Measurements from ENCODE around the gene ATP8A1. TPM values are rescaled to one million over a fixed set of nuclear protein-coding genes. Genes with fewer than 3 reads are reported as not detected.
A peak's percentile ranks its signal among the peaks of the same experiment; 100 is the strongest.
"Not testable (repeated sequence)": the region's sequence is repeated elsewhere in the genome, so short reads cannot be mapped to it uniquely, and the experiment has no call there.

Gene ATP8A1
- total and polyA plus RNA-seq, 12 donors: 14.4 to 58.3 (median 27.7) TPM

- no peak for TF ChIP-seq POLR2A (IDR thresholded peaks at IDR 0.05)
- TF ChIP-seq CTCF (IDR thresholded peaks at IDR 0.05): no peak
- Histone ChIP-seq H3K4me3 (peak overlapping the region in 1 of 4 donors; percentile 14), H3K4me1 (replicated peaks in 1 of 2) (peaks cover 22 to 38% of the 10 kb centered on the region in 2 donors), H3K9me3 (replicated peaks in 1 of 3) (no peaks in the 10 kb centered on the region), H3K27me3 (no peaks in the 10 kb centered on the region), H3K36me3 (replicated peaks in 1 of 2) (no peaks in the 10 kb centered on the region), H3K27ac (peak overlapping the region; percentile 67 to 93 (median 78))
- 51 to 62% (median 54%) methylated on average over 8 of the region's 8 CpGs for WGBS, 4 donors
- intact Hi-C loops (cut with DNase I): no loop called here
- DNase-seq: peak; percentile 23 to 63 (median 47)
Observed at GRCh38 chr4:42653626-42654560, 3.0 kb downstream of the ATP8A1 start.

DNA sequence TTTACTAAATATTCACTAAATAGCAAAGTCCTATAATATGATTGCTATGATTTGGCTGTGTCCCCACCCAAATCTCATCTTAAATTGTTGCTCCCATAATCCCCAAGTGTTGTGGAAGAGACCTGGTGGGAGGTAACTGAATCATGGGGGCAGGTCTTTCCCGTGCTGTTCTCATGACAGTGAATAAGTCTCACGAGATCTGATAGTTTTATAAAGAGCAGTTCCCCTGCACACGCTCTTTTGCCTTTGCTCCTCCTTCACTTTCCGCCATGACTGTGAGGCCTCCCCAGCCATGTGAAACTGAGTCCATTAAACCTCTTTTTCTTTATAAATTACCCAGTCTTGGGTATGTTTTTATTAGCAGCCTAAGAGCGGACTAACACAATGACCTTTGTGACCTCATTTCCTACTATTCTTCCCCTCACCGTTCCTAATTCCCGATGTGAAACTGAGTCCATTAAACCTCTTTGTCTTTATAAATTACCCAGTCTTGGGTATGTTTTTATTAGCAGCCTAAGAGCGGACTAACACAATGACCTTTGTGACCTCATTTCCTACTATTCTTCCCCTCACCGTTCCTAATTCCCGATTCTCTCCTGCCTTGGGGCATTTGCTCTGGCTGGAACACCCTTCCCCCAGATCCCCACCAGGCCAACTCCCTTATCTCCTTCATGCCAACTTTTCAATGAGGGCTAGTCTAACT is 4.2 kb downstream of the ATP8A1 start:
- Histone ChIP-seq H3K27ac (peak overlapping the region in 1 of 5 donors; percentile 93), H3K4me1 (replicated peaks in 1 of 2) (peaks cover 22 to 27% of the 10 kb centered on the region in 2 donors)
- intact Hi-C loops (cut with DNase I); H3K4me3 ChIP-seq; H3K27me3 ChIP-seq; H3K9me3 ChIP-seq (replicated peaks in 1 of 3); H3K36me3 ChIP-seq (replicated peaks in 1 of 2); DNase-seq: not testable (repeated sequence)
- 78 to 83% (median 82%) methylated on average over 10 of the region's 10 CpGs for WGBS, 4 donors

DNA sequence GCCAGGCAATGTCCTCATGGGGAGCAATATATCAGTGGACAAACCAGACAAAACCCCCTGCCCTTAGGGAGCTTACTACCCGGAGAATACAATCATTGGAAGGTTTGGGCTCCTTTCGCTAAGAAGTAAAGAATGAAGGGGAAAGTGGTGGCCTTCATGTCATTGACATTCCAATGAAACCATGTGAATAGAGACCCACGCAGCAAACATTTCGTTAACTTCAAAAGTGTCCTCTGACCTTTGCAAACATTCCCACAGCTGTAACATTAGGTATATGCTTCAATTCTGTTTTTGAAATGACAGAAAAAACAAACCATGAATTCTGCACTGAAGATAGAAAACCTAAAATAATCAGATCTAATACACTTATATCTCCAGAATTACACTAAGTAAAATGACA is 7.0 kb downstream of the ATP8A1 start:
- WGBS, 4 donors: 74 to 78% (median 77%) methylated on average over 4 of the region's 4 CpGs
- TF ChIP-seq CTCF (IDR thresholded peaks at IDR 0.05) (no peak), POLR2A (IDR thresholded peaks at IDR 0.05) (no peak)
- intact Hi-C loops (cut with DNase I): no loop called here

DNA sequence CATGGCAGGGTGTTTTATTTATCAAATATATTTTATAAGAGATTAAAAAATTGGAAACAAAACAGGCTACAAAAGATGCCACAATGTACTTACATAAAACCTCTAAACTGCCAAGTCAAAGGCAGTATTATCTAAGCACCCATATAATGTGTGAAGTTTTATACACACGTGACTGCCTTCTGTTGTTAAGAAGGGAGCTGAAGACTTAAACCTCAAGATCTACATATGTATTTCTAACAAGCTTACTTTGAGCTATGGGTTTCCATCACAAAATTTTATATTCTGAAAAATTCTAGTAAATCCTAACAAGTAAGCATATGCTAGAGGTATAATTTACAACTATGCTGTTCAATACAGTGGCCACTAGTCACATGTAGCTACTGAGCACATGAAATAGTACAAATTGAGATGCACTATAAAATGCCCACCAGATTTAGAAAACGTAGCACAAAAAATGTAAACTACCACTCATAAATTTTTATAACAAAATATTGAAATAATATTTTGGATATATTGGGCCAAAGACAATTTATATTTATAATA is 9.8 kb downstream of the ATP8A1 start:
- TF ChIP-seq CTCF (IDR thresholded peaks at IDR 0.05) (no peak), POLR2A (IDR thresholded peaks at IDR 0.05) (no peak)
- 69 to 97% (median 91%) methylated on average over 2 of the region's 2 CpGs for WGBS, 4 donors

More for the DNA sequence above, 7.0 kb downstream of the ATP8A1 start:
- Histone ChIP-seq H3K27me3 (no peaks in the 10 kb centered on the region), H3K4me3 (no peak overlapping the region), H3K9me3 (replicated peaks in 1 of 3) (no peaks in the 10 kb centered on the region), H3K27ac (no peak overlapping the region), H3K36me3 (replicated peaks in 1 of 2) (no peaks in the 10 kb centered on the region), H3K4me1 (replicated peaks in 1 of 2) (peaks cover 14 to 16% of the 10 kb centered on the region in 2 donors)
- DNase-seq: no peak

More for the DNA sequence above, 9.8 kb downstream of the ATP8A1 start:
- no peak for DNase-seq
- Histone ChIP-seq H3K36me3 (replicated peaks in 1 of 2) (no peaks in the 10 kb centered on the region), H3K27me3 (no peaks in the 10 kb centered on the region), H3K27ac (no peak overlapping the region), H3K4me3 (no peak overlapping the region), H3K4me1 (replicated peaks in 1 of 2) (peaks cover 8 to 12% of the 10 kb centered on the region in 2 donors), H3K9me3 (replicated peaks in 1 of 3) (no peaks in the 10 kb centered on the region)
- intact Hi-C loops (cut with DNase I): no loop called here

Data from adrenal gland (tissue), 12 donors.